Endodermal cell (in vitro differentiated cells): ENCODE results near the gene TRNT1. TPM values are rescaled to one million over a fixed set of nuclear protein-coding genes. Genes with fewer than 3 reads are reported as not detected.

Source experiments
- DNase-seq: peaks from one replicate; pipeline ENCODE4 v3.0.0-alpha.2; 2017
- H3K27ac ChIP-seq: 2 replicates; pipeline ENCODE4 v1.5.1; 2013; ENCODE audit warnings: mild to moderate bottlenecking, low read depth, low read length, moderate library complexity
- H3K27me3 ChIP-seq: 2 replicates; pipeline ENCODE4 v1.6.1; 2013; ENCODE audit warnings: mild to moderate bottlenecking, low read length, moderate library complexity; ENCODE audit not compliant: insufficient read depth, control insufficient read depth, poor library complexity, severe bottlenecking
- H3K36me3 ChIP-seq: 2 replicates; pipeline ENCODE4 v1.7.0; 2013; ENCODE audit warnings: mild to moderate bottlenecking, low read length, moderate library complexity; ENCODE audit not compliant: control insufficient read depth, insufficient read depth
- H3K4me1 ChIP-seq: one replicate; pipeline ENCODE4 v1.7.0; 2013; ENCODE audit warnings: low read length; ENCODE audit not compliant: control insufficient read depth, insufficient read depth
- H3K4me3 ChIP-seq: 2 replicates; pipeline ENCODE4 v1.5.1; 2013; ENCODE audit warnings: mild to moderate bottlenecking, low read length, moderate library complexity
- H3K9ac ChIP-seq: 2 replicates; pipeline ENCODE4 v1.6.1; 2013; ENCODE audit warnings: mild to moderate bottlenecking, low read length, moderate library complexity; ENCODE audit not compliant: poor library complexity, severe bottlenecking; ENCODE audit errors: extremely low read depth
- H3K9me3 ChIP-seq: 2 replicates; pipeline ENCODE4 v1.6.1; 2013; ENCODE audit warnings: mild to moderate bottlenecking, low read length, moderate library complexity; ENCODE audit not compliant: control insufficient read depth
- H3K27ac Mint-ChIP-seq: 2 replicates; pipeline ENCODE4 v1.8.0; 2020; ENCODE audit warnings: mixed read lengths
- H3K27me3 Mint-ChIP-seq: 2 replicates; pipeline ENCODE4 v1.8.0; 2021; ENCODE audit warnings: mild to moderate bottlenecking, mixed read lengths; ENCODE audit not compliant: insufficient read depth
- H3K36me3 Mint-ChIP-seq: 2 replicates; pipeline ENCODE4 v1.8.0; 2020; ENCODE audit warnings: low read depth, mixed read lengths
- H3K4me1 Mint-ChIP-seq: 2 replicates; pipeline ENCODE4 v1.8.0; 2020; ENCODE audit warnings: mixed read lengths
- H3K4me3 Mint-ChIP-seq: 2 replicates; pipeline ENCODE4 v1.8.0; 2020; ENCODE audit warnings: mild to moderate bottlenecking, moderate library complexity, mixed read lengths
- H3K9me3 Mint-ChIP-seq: 2 replicates; pipeline ENCODE4 v1.8.0; 2020; ENCODE audit warnings: mild to moderate bottlenecking, mixed read lengths
- CTCF ChIP-seq: fragments of 200-600 bp; sonication (generic); conservative IDR thresholded peaks from 2 replicates; pipeline ENCODE4 v1.5.0; 2021; ENCODE audit warnings: antibody characterized with exemption, mild to moderate bottlenecking
- WGBS, 2 experiments: methylation state at CpG; one replicate each; pipeline versions ENCODE4 v1.1.5 to v1.1.7; 2013; ENCODE audit warnings: missing lambda C conversion rate in 2 of 2, mixed read lengths in 1 of 2; ENCODE audit not compliant: insufficient coverage in 1 of 2, insufficient read length in 1 of 2; 5-methylcytosine and 5-hydroxymethylcytosine counted together
- total RNA-seq, 2 donors: library from RNA; stranded (reverse); fragmentation: NEBNext Ultra II Directional in 1 of 2; extraction: Animal tissue kit (Norgen Biotek cat#: 25700) in 1 of 2; gene quantifications; 2 replicates in 1 of 2; 3 replicates in 1 of 2; pipeline ENCODE4 v1.2.1, GENCODE V29; 2021

TRNT1 gene
- total RNA-seq, 2 donors from 2014 or later = 31.8 to 33.5 TPM

- no peaks in the 10 kb centered on the region for H3K27me3 Mint-ChIP-seq
- H3K4me3 ChIP-seq = no peak overlapping the region
- no peaks in the 10 kb centered on the region for H3K4me1 ChIP-seq
- no peak for DNase-seq
- no peaks in the 10 kb centered on the region for H3K27me3 ChIP-seq
- no peak overlapping the region for H3K9ac ChIP-seq
- H3K4me3 Mint-ChIP-seq = no peak overlapping the region
- no peaks in the 10 kb centered on the region for H3K4me1 Mint-ChIP-seq
- no peak overlapping the region for H3K27ac ChIP-seq
- H3K9me3 ChIP-seq = no peaks in the 10 kb centered on the region
- no peak for TF ChIP-seq CTCF
- no peaks in the 10 kb centered on the region for H3K9me3 Mint-ChIP-seq
- peaks cover 83% of the 10 kb centered on the region for H3K36me3 Mint-ChIP-seq
- H3K36me3 ChIP-seq = peaks cover 91% of the 10 kb centered on the region
- H3K27ac Mint-ChIP-seq = no peak overlapping the region
Observed at GRCh38 chr3:3141939-3142338, 15.2 kb downstream of the TRNT1 start.

GRCh38 chr3:3145831-3146230 is 19.1 kb downstream of the TRNT1 start:
- H3K27ac Mint-ChIP-seq = no peak overlapping the region
- H3K4me3 ChIP-seq = no peak overlapping the region
- H3K9ac ChIP-seq = no peak overlapping the region
- TF ChIP-seq CTCF = no peak
- H3K9me3 ChIP-seq = no peaks in the 10 kb centered on the region
- H3K27me3 ChIP-seq = no peaks in the 10 kb centered on the region
- no peaks in the 10 kb centered on the region for H3K27me3 Mint-ChIP-seq
- no peak overlapping the region for H3K27ac ChIP-seq
- peaks cover 96% of the 10 kb centered on the region for H3K36me3 ChIP-seq
- no peaks in the 10 kb centered on the region for H3K4me1 ChIP-seq
- no peak overlapping the region for H3K4me3 Mint-ChIP-seq
- H3K9me3 Mint-ChIP-seq = no peaks in the 10 kb centered on the region
- DNase-seq = no peak
- no peaks in the 10 kb centered on the region for H3K4me1 Mint-ChIP-seq
- 96 to 100% methylated on average over 3 to 8 of the region's 8 CpGs for WGBS, 2 experiments
- H3K36me3 Mint-ChIP-seq = peaks cover 66% of the 10 kb centered on the region

GRCh38 chr3:3149560-3149959 is 22.8 kb downstream of the TRNT1 start:
- Mint-ChIP-seq H3K27me3 (no peaks in the 10 kb centered on the region), H3K36me3 (peaks cover 60% of the 10 kb centered on the region), H3K4me3 (no peak overlapping the region), H3K27ac (no peak overlapping the region), H3K9me3 (no peaks in the 10 kb centered on the region), H3K4me1 (no peaks in the 10 kb centered on the region)
- 88% methylated on average over 1 of the region's 1 CpG; no CpG with 5 or more reads in 1 of the 2 experiments for WGBS, 2 experiments
- Histone ChIP-seq H3K36me3 (peaks cover 93% of the 10 kb centered on the region), H3K4me3 (no peak overlapping the region), H3K4me1 (no peaks in the 10 kb centered on the region), H3K9me3 (no peaks in the 10 kb centered on the region), H3K27ac (no peak overlapping the region), H3K9ac (no peak overlapping the region), H3K27me3 (no peaks in the 10 kb centered on the region)
- no peak for DNase-seq
- no peak for TF ChIP-seq CTCF
